Heart left ventricle (tissue), 13 donors: ENCODE results near the gene CCDC136.

Source experiments
- CTCF ChIP-seq, 12 donors: fragments of 200-600 bp; sonication (generic) in 4 of 12; IDR thresholded peaks; one replicate each; pipeline versions ENCODE4 v1.5.0 to v1.8.0; 2018 to 2022; ENCODE audit warnings: antibody characterized with exemption in 12 of 12, mild to moderate bottlenecking in 5 of 12
- POLR2A ChIP-seq, 2 donors: fragments of 450-650 bp; IDR thresholded peaks; one replicate each; pipeline ENCODE4 v1.6.1; 2017; ENCODE audit warnings: antibody characterized with exemption in 2 of 2, mild to moderate bottlenecking in 2 of 2, moderate library complexity in 2 of 2
- donor health status: ischemic (EF 13 %, LVEDD 7.1; RV severe dilation, severe dysfunction).
- donor health status: DM: no; HTN: yes; CAD: no.
- donor health status: DM: no; HTN: no; CAD: no.
- donor health status: ischemic (EF 25% LVEDD 6.9; RV normal size, moderate dysfunction).
- donor health status: ischemic (EF 25% LVEDD 5.7; RV mildly dilated, moderate dysfunction).
- donor health status: ischemic (EF 35%, LVEDD 5.7; RV mildly dilated, moderate dysfunction).
- donor health status: nonischemic (EF 11% LVEDD 7.7; RV severe dilation, severe dysfunction).
- donor health status: DM: yes; HTN: yes; CAD: no.
- donor health status: PGD.
- donor health status: ischemic (EF 29% LVEDD 5.4; RV normal size, mild dysfunction).
- donor health status: nonischemic (EF 23%, LVEDD 6.1; RV moderate dilation, normal function).

DNA sequence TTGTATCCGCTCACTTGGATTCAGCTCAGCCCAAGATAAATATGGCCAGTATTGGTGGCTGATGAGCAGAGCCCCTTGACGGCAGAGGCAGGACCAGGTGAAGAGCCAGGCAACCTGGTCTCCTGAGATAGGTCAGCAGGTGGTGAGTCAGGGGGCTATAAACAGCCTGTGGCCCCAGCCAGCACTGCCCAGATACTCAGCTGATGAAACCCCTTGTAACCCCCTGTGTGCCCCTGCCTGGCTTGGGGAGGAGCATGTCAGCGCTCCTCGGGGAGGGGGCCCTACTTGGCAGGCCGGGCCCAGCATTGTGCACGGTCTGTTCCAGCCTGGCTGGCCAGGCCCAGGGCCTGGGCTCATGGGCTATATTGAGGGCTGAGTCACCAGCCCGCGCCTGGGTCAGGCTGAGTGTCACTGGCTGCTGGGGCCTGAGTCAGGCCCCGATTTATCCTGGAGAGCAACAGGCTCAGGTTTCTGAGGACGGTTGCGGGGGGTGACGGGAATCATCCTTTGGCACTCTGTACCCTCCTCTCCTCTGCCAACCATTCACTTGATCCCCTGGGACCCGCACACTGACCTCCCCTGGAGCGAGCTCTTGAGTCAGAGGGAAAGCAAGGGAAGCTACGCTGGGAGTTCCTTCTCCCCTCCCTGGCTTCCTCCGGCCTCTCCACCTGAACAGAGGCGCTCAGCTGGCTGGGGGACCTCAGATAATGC lies 35.6 kb downstream of the CCDC136 start:
- TF ChIP-seq CTCF (IDR thresholded peaks at IDR 0.05) = no peak
- no peak for TF ChIP-seq POLR2A (IDR thresholded peaks at IDR 0.05)
